B cell (primary cell): ENCODE results near the gene CD80. TPM values are rescaled to one million over a fixed set of nuclear protein-coding genes. Genes with fewer than 3 reads are reported as not detected.

ENCODE experiments used
- ATAC-seq: fragments of 200-7000 bp; cut with Tn5 transposase; one replicate; pipeline ENCODE4 v1.10.0; 2021; ENCODE audit warnings: low read depth, mild to moderate bottlenecking, moderate number of reproducible peaks, moderate library complexity
- CTCF ChIA-PET: fragments of 350-600 bp; sonication (Branson Sonifier 250); formaldehyde crosslinking; loops from one replicate; lab custom pipeline; 2021; ENCODE audit warnings: antibody characterized with exemption, inconsistent platforms; lab: Charles Lee
- POLR2A ChIA-PET: fragments of 350-600 bp; sonication (Branson Sonifier 250); formaldehyde crosslinking; loops from one replicate; lab custom pipeline; 2021; ENCODE audit warnings: antibody characterized with exemption; lab: Charles Lee
- DNase-seq: peaks from one replicate; pipeline ENCODE4 v3.0.0; 2013
- H2AFZ ChIP-seq: 2 replicates; pipeline ENCODE4 v1.6.1; 2012; ENCODE audit warnings: mild to moderate bottlenecking, low read depth, low read length; ENCODE audit not compliant: insufficient read depth, poor library complexity, severe bottlenecking
- H3K27ac ChIP-seq, 2 donors: 1 replicate in 1 of 2; 2 replicates in 1 of 2; pipeline ENCODE4 v1.5.1; 2012 to 2013; ENCODE audit warnings: low read length in 2 of 2, mild to moderate bottlenecking in 2 of 2, moderate library complexity in 1 of 2
- H3K27me3 ChIP-seq, 4 experiments: fragments of 200-600 bp in 1 of 4; sonication (generic) in 1 of 4; replicated peaks in 1 of 4; 1 replicate in 2 of 4; 2 replicates in 2 of 4; pipeline versions ENCODE4 v1.6.1 to v1.7.0; 2013 to 2016; ENCODE audit warnings: low read length in 3 of 4, mild to moderate bottlenecking in 2 of 4, mixed read lengths in 1 of 4, moderate library complexity in 1 of 4; ENCODE audit not compliant: insufficient read depth in 4 of 4, control insufficient read depth in 3 of 4; ENCODE audit errors: control extremely low read depth in 1 of 4
- H3K36me3 ChIP-seq, 2 experiments: replicated peaks in 1 of 2; 1 replicate in 1 of 2; 2 replicates in 1 of 2; pipeline versions ENCODE4 v1.6.1 to v1.7.1; 2013; ENCODE audit warnings: low read length in 1 of 2; ENCODE audit not compliant: insufficient read depth in 2 of 2, control insufficient read depth in 1 of 2; ENCODE audit errors: control extremely low read depth in 1 of 2, extremely low read depth in 1 of 2
- H3K4me1 ChIP-seq, 2 donors: fragments of 200-600 bp in 1 of 2; sonication (generic) in 1 of 2; 1 replicate in 1 of 2; 2 replicates in 1 of 2; pipeline versions ENCODE4 v1.5.1 to v1.6.1; 2013 to 2017; ENCODE audit warnings: low read length in 2 of 2; ENCODE audit not compliant: control insufficient read depth in 2 of 2, insufficient read depth in 2 of 2
- H3K4me2 ChIP-seq: replicated peaks from 2 replicates; pipeline ENCODE3; 2012; ENCODE audit warnings: mild to moderate bottlenecking, low read depth, low read length; ENCODE audit not compliant: poor library complexity, severe bottlenecking
- H3K4me3 ChIP-seq, 5 experiments: fragments of 200-600 bp in 1 of 5; sonication (generic) in 1 of 5; 1 replicate in 3 of 5; 2 replicates in 2 of 5; pipeline versions ENCODE4 v1.5.1 to v1.7.0; 2011 to 2016; ENCODE audit warnings: low read length in 4 of 5, mild to moderate bottlenecking in 4 of 5, low read depth in 2 of 5, control low read depth in 1 of 5, moderate library complexity in 1 of 5; ENCODE audit not compliant: insufficient read depth in 1 of 5; ENCODE audit errors: control extremely low read depth in 1 of 5, extremely low read depth in 1 of 5
- H3K79me2 ChIP-seq: fragments of 200-600 bp; sonication (generic); one replicate; pipeline ENCODE4 v1.6.0; 2016; ENCODE audit warnings: low read length; ENCODE audit not compliant: control insufficient read depth, insufficient read depth
- H3K9ac ChIP-seq: fragments of 200-600 bp; sonication (generic); 2 replicates; pipeline ENCODE4 v1.6.1; 2017; ENCODE audit warnings: mild to moderate bottlenecking, low read length, moderate library complexity
- H3K9me3 ChIP-seq, 3 donors: one replicate each; pipeline versions ENCODE4 v1.6.1 to v1.7.1; 2013; ENCODE audit warnings: low read length in 2 of 3; ENCODE audit not compliant: control insufficient read depth in 2 of 3, insufficient read depth in 1 of 3; ENCODE audit errors: control extremely low read depth in 1 of 3
- H4K20me1 ChIP-seq: 2 replicates; pipeline ENCODE4 v1.6.0; 2012; ENCODE audit warnings: mild to moderate bottlenecking, low read length; ENCODE audit not compliant: insufficient read depth, control insufficient read depth, poor library complexity, severe bottlenecking
- H3K27ac Mint-ChIP-seq: one replicate; pipeline ENCODE4 v1.8.0; 2021; ENCODE audit warnings: mixed read lengths
- H3K27me3 Mint-ChIP-seq: one replicate; pipeline ENCODE4 v1.8.0; 2021; ENCODE audit warnings: mixed read lengths
- H3K4me1 Mint-ChIP-seq: one replicate; pipeline ENCODE4 v1.8.0; 2021; ENCODE audit warnings: mixed read lengths
- H3K4me3 Mint-ChIP-seq: one replicate; pipeline ENCODE4 v1.8.0; 2021; ENCODE audit warnings: mixed read lengths
- H3K9me3 Mint-ChIP-seq: one replicate; pipeline ENCODE4 v1.8.0; 2022; ENCODE audit warnings: mixed read lengths; ENCODE audit not compliant: insufficient read depth
- CTCF ChIP-seq: fragments of 200-600 bp; IDR thresholded peaks from one replicate; pipeline ENCODE4 v1.8.0; 2022; ENCODE audit warnings: antibody characterized with exemption, mild to moderate bottlenecking
- EZH2 ChIP-seq: IDR thresholded peaks from 2 replicates; pipeline ENCODE4 v1.6.1; 2012; ENCODE audit warnings: borderline replicate concordance, low read depth, mild to moderate bottlenecking, moderate library complexity, low read length; ENCODE audit not compliant: insufficient read depth, poor library complexity, severe bottlenecking
- WGBS: methylation state at CpG from one replicate; pipeline ENCODE4 v1.1.5; 2013; ENCODE audit warnings: missing lambda C conversion rate; ENCODE audit not compliant: insufficient coverage; 5-methylcytosine and 5-hydroxymethylcytosine counted together
- intact Hi-C: fragments of 100-400 bp; cut with micrococcal nuclease; formaldehyde crosslinking; loops from one replicate; pipeline ENCODE4 v1.10.0; 2022
- polyA plus RNA-seq: library from polyadenylated mRNA; depleted of rRNA; stranded (reverse); fragments of >200 nt; gene quantifications from 2 replicates; pipeline ENCODE4 v1.2.3, GENCODE V29; 2012
- total RNA-seq, 2 donors: library from RNA; stranded (reverse); fragments of 120-200 nt in 1 of 2; gene quantifications; 1 replicate in 1 of 2; 2 replicates in 1 of 2; pipeline versions ENCODE4 v1.2.3 to v1.2.4, GENCODE V29; 2013 to 2022

CD80 gene
- total and polyA plus RNA-seq, 2 donors (not counting 1 experiment from before 2014, with no cell fraction given), result 15.0 to 26.5 TPM

- no peak for ATAC-seq
- H3K79me2 ChIP-seq, result peaks cover 6% of the 10 kb centered on the region
- Mint-ChIP-seq H3K27ac (no peak overlapping the region), H3K4me1 (peaks cover 11% of the 10 kb centered on the region), H3K27me3 (no peaks in the 10 kb centered on the region), H3K9me3 (no peaks in the 10 kb centered on the region), H3K4me3 (no peak overlapping the region)
- H3K27ac ChIP-seq, result no peak overlapping the region
- no peak overlapping the region for H2AFZ ChIP-seq
- CTCF ChIA-PET, result interaction anchor here (0.9 kb wide), 1 partner anchor 170 kb away, joined by 3 read pairs; no protein-coding TSS in a partner anchor
- H3K9me3 ChIP-seq, result no peaks in the 10 kb centered on the region
- no peaks in the 10 kb centered on the region for H3K27me3 ChIP-seq
- H3K4me1 ChIP-seq, result no peaks in the 10 kb centered on the region
- H3K9ac ChIP-seq, result no peak overlapping the region
- intact Hi-C loops, result no loop called here
- TF ChIP-seq CTCF (no peak), EZH2 (no peak)
- no peaks in the 10 kb centered on the region for H4K20me1 ChIP-seq
- peaks cover 7 to 42% of the 10 kb centered on the region in 2 experiments for H3K36me3 ChIP-seq
- H3K4me2 ChIP-seq, result no peak overlapping the region
- H3K4me3 ChIP-seq, result no peak overlapping the region
- DNase-seq, result no peak
- POLR2A ChIA-PET, result no interaction called here
Measured at GRCh38 chr3:119510690-119511089, 48.7 kb downstream of the CD80 start.

- Mint-ChIP-seq H3K27ac (no peak overlapping the region), H3K9me3 (no peaks in the 10 kb centered on the region), H3K27me3 (no peaks in the 10 kb centered on the region), H3K4me3 (no peak overlapping the region), H3K4me1 (peaks cover 11% of the 10 kb centered on the region)
- Histone ChIP-seq H2AFZ (no peak overlapping the region), H3K4me1 (no peaks in the 10 kb centered on the region), H3K27ac (no peak overlapping the region), H3K9ac (no peak overlapping the region), H3K79me2 (peaks cover 6% of the 10 kb centered on the region), H3K4me3 (no peak overlapping the region), H4K20me1 (no peaks in the 10 kb centered on the region), H3K36me3 (peaks cover 16 to 34% of the 10 kb centered on the region in 2 experiments), H3K4me2 (no peak overlapping the region), H3K27me3 (no peaks in the 10 kb centered on the region), H3K9me3 (no peaks in the 10 kb centered on the region)
- ATAC-seq (no peak), DNase-seq (no peak)
- intact Hi-C loops, result no loop called here
- WGBS, result 40% methylated on average over 1 of the region's 1 CpG
- no peak for TF ChIP-seq EZH2
- TF ChIP-seq CTCF, result no peak
- POLR2A ChIA-PET, result no interaction called here
- CTCF ChIA-PET, result no interaction called here
Measured at GRCh38 chr3:119508172-119508845, 51.1 kb downstream of the CD80 start.
